Breast epithelium (tissue), 4 donors: ENCODE measurements around the gene SEC14L5. TPM values are rescaled to one million over a fixed set of nuclear protein-coding genes. Genes with fewer than 3 reads are reported as not detected.

Source experiments
- DNase-seq, 2 donors: peaks; one replicate each; pipeline ENCODE4 v3.0.0-alpha.2; 2019; ENCODE audit warnings: low spot score in 2 of 2
- H3K27ac ChIP-seq, 2 donors: fragments of 200-600 bp; sonication (generic) in 1 of 2; one replicate each; pipeline ENCODE4 v1.5.1; 2016 to 2019; ENCODE audit warnings: mild to moderate bottlenecking in 1 of 2
- H3K27me3 ChIP-seq, 2 donors: fragments of 200-600 bp; sonication (generic) in 1 of 2; one replicate each; pipeline versions ENCODE4 v1.5.1 to v1.6.0; 2017 to 2019; ENCODE audit warnings: control low read depth in 1 of 2, mild to moderate bottlenecking in 1 of 2
- H3K36me3 ChIP-seq: fragments of 200-600 bp; one replicate; pipeline ENCODE4 v1.5.1; 2019
- H3K4me1 ChIP-seq, 2 donors: fragments of 200-600 bp; sonication (generic); one replicate each; pipeline ENCODE4 v1.5.1; 2016 to 2019; ENCODE audit warnings: control low read depth in 1 of 2
- H3K4me3 ChIP-seq, 3 donors: fragments of 200-600 bp; sonication (generic); 1 replicate in 2 of 3; 2 replicates in 1 of 3; pipeline ENCODE4 v1.5.1; 2016 to 2019; ENCODE audit warnings: mild to moderate bottlenecking in 3 of 3, moderate library complexity in 2 of 3
- H3K9me3 ChIP-seq, 2 donors: fragments of 200-600 bp; sonication (generic) in 1 of 2; one replicate each; pipeline ENCODE4 v1.5.1; 2016 to 2019; ENCODE audit warnings: control low read depth in 1 of 2
- POLR2A ChIP-seq: fragments of 450-650 bp; IDR thresholded peaks from one replicate; pipeline ENCODE4 v1.6.1; 2016; ENCODE audit warnings: antibody characterized with exemption, mild to moderate bottlenecking, moderate library complexity
- POLR2AphosphoS5 ChIP-seq, 3 donors: sonication (generic); formaldehyde crosslinking; IDR thresholded peaks; one replicate each; pipeline ENCODE4 v1.6.1; 2017; ENCODE audit warnings: antibody characterized with exemption in 3 of 3
- intact Hi-C: fragments of 100-400 bp; cut with DNase I; formaldehyde crosslinking; loops from one replicate; pipeline ENCODE4 v1.15.1; 2023; ENCODE audit warnings: low total_unique reads
- total RNA-seq, 3 donors: library from RNA; depleted of rRNA; stranded (reverse); fragments of >200 nt; gene quantifications; one replicate each; pipeline ENCODE4 v1.1.0, GENCODE V29; 2016
- TF ChIP-seq, protein P1 (sequence below), 3 donors: fragments of 450-650 bp; IDR thresholded peaks; one replicate each; pipeline ENCODE4 v1.5.1; 2016 to 2017; ENCODE audit warnings: antibody characterized with exemption in 3 of 3, mild to moderate bottlenecking in 3 of 3, moderate library complexity in 3 of 3

Gene SEC14L5
- total RNA-seq, 3 donors from 2014 or later, result 0.33 to 1.3 (median 0.59) TPM

DNA sequence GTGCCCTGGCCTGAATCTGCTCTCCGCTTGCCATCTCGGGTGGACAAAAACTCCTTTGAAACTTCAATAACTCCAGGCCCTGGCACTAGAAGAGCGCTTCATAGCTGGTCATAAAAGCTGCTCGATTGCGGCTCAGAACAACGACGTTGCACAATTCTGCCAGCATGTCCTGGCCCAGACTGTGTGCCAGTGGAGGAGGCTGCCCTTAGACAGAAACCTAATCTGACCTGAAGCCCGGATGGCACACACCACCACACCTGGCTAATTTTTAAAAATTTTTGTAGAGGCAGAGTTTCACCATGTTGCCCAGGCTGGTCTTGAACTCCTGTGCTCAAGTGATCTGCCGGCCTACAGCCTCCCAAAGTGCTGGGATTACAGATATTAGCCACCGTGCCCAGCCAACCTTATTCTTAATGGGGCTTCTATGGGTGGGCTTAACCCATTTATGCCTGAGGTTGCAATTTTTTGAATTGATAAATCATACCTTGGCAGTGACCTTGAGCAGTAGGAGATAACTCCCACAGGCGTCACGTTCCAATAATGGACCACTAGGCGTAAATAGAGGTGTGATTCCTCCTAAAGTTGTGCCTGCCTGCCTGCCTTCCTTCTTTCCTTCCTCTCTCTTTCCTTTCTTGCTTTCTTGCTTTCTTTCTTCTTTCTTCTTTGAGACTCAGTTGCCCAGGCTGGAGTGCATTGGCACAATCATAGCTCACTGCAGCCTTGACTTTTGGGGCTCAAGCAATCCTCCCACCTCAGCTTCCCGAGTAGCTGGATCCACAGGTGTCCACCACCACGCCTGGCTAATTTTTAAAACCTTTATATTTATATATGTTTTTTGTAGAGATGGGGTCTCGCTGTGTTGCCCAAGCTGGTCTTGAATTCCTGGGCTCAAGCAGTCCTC is 20.1 kb upstream of the SEC14L5 start:
- intact Hi-C loops, result no loop called here
- H3K36me3 ChIP-seq, result no peaks in the 10 kb centered on the region
- peaks cover 15 to 25% of the 10 kb centered on the region in 2 donors for H3K4me1 ChIP-seq
- peak overlapping the region; percentile 93 to 95 for H3K27ac ChIP-seq
- H3K9me3 ChIP-seq, result no peaks in the 10 kb centered on the region
- peak overlapping the region in 2 of 3 donors; percentile 93 for H3K4me3 ChIP-seq
- H3K27me3 ChIP-seq, result no peaks in the 10 kb centered on the region
- TF ChIP-seq, protein P1, sequence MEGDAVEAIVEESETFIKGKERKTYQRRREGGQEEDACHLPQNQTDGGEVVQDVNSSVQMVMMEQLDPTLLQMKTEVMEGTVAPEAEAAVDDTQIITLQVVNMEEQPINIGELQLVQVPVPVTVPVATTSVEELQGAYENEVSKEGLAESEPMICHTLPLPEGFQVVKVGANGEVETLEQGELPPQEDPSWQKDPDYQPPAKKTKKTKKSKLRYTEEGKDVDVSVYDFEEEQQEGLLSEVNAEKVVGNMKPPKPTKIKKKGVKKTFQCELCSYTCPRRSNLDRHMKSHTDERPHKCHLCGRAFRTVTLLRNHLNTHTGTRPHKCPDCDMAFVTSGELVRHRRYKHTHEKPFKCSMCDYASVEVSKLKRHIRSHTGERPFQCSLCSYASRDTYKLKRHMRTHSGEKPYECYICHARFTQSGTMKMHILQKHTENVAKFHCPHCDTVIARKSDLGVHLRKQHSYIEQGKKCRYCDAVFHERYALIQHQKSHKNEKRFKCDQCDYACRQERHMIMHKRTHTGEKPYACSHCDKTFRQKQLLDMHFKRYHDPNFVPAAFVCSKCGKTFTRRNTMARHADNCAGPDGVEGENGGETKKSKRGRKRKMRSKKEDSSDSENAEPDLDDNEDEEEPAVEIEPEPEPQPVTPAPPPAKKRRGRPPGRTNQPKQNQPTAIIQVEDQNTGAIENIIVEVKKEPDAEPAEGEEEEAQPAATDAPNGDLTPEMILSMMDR (IDR thresholded peaks at IDR 0.05), result no peak
- TF ChIP-seq POLR2AphosphoS5 (IDR thresholded peaks at IDR 0.05), result no peak
- no peak for TF ChIP-seq POLR2A
- DNase-seq, result peak in 1 of 2 donors; percentile 88

DNA sequence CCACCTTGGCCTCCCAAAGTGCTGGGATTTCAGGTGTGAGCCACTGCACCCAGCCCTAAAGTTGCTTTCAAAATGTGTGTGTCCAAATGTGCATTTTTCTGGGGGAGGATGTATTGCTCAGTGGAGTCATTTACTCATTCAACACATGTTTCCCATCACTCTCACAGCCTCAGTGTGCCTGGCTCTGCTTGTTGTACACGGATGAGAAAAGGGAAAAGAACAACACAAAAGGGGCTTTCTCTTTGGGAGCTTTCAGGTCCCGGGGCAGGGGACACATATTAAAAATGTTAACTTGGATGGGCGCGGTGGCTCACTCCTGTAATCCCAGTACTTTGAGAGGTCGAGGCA is 19.5 kb upstream of the SEC14L5 start:
- no peak for DNase-seq
- TF ChIP-seq POLR2AphosphoS5 (IDR thresholded peaks at IDR 0.05) (no peak), POLR2A (no peak)
- TF ChIP-seq, protein P1 (IDR thresholded peaks at IDR 0.05), result no peak
- H3K36me3 ChIP-seq, result no peaks in the 10 kb centered on the region
- H3K4me1 ChIP-seq, result peaks cover 21 to 26% of the 10 kb centered on the region in 2 donors
- H3K9me3 ChIP-seq, result no peaks in the 10 kb centered on the region
- no peaks in the 10 kb centered on the region for H3K27me3 ChIP-seq
- H3K27ac ChIP-seq, result peak overlapping the region; percentile 93 to 95
- no peak overlapping the region for H3K4me3 ChIP-seq
- intact Hi-C loops, result no loop called here

DNA sequence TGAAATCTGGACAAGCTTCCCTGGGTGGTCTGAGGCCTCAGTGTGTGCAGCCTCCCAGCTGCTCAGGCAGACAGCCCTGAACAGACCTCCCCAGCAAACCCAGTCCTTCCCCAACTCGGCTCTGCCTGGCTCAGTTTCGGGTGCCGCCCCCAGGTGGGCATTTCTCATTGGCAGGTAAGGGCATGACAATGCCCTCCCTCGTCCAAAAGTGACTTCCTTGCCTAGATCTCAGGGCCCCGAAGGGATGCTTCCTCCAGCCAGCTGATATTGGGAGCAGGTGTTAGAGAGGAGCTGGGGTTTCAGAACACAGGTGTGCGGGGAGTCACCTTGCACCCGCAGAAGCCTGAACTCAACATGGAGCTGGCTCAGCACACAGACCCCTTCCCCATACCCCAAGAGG is 17.4 kb upstream of the SEC14L5 start:
- peak overlapping the region in 1 of 2 donors; percentile 26 for H3K27ac ChIP-seq
- TF ChIP-seq, protein P1 (IDR thresholded peaks at IDR 0.05), result no peak
- TF ChIP-seq POLR2AphosphoS5 (IDR thresholded peaks at IDR 0.05), result no peak
- peaks cover 26 to 31% of the 10 kb centered on the region in 2 donors for H3K4me1 ChIP-seq

DNA sequence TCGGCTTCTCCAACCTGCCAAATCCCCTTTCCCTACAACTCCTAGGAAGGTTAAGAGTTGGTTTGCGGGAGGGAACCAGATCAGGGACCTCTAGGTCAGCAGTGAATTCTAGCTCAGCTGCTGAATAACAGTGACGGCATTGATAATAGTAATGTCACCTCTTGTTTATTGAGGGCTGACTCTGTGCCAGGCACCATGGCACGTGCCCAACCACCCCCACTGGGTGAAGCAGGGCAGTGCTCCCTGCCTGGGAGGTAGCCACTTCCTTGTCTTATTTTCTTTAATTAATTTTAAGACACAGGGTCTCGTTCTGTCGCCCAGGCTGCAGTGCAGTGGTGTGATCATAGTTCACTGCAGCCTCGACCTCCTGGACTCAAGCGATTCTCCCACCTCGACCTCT is 15.6 kb upstream of the SEC14L5 start:
- intact Hi-C loops, result no loop called here
- DNase-seq, result no peak
- H3K27ac ChIP-seq, result peak overlapping the region; percentile 92 to 94
- H3K9me3 ChIP-seq, result no peaks in the 10 kb centered on the region
- H3K4me3 ChIP-seq, result no peak overlapping the region
- H3K4me1 ChIP-seq, result peaks cover 26 to 35% of the 10 kb centered on the region in 2 donors
- TF ChIP-seq, protein P1 (IDR thresholded peaks at IDR 0.05), result no peak
- no peak for TF ChIP-seq POLR2A
- TF ChIP-seq POLR2AphosphoS5 (IDR thresholded peaks at IDR 0.05), result no peak
- H3K36me3 ChIP-seq, result no peaks in the 10 kb centered on the region
- H3K27me3 ChIP-seq, result no peaks in the 10 kb centered on the region

More for the DNA sequence above, 17.4 kb upstream of the SEC14L5 start:
- H3K9me3 ChIP-seq, result no peaks in the 10 kb centered on the region
- H3K27me3 ChIP-seq, result no peaks in the 10 kb centered on the region
- H3K36me3 ChIP-seq, result no peaks in the 10 kb centered on the region
- no peak overlapping the region for H3K4me3 ChIP-seq
- intact Hi-C loops, result no loop called here
- DNase-seq, result no peak
